IPS DF 6.9 (cell line): ENCODE measurements around the gene GTF2IRD1.
"Not testable (repeated sequence)": the region's sequence is repeated elsewhere in the genome, so short reads cannot be mapped to it uniquely, and the experiment has no call there.

Source experiments
- DNase-seq: peaks from one replicate; pipeline ENCODE4 v3.0.0-alpha.2; 2013; ENCODE audit warnings: low read depth, low spot score
- H3K27ac ChIP-seq: one replicate; pipeline ENCODE4 v1.5.1; 2013; ENCODE audit warnings: low read length, control low read depth
- H3K27me3 ChIP-seq: 2 replicates; pipeline ENCODE4 v1.6.1; 2013; ENCODE audit warnings: mild to moderate bottlenecking, low read length; ENCODE audit not compliant: control insufficient read depth, insufficient read depth
- H3K36me3 ChIP-seq: 2 replicates; pipeline ENCODE4 v1.6.1; 2013; ENCODE audit warnings: low read length; ENCODE audit not compliant: control insufficient read depth, insufficient read depth
- H3K4me1 ChIP-seq: 2 replicates; pipeline ENCODE4 v1.6.1; 2013; ENCODE audit warnings: low read length; ENCODE audit not compliant: control insufficient read depth, insufficient read depth
- H3K4me3 ChIP-seq: 2 replicates; pipeline ENCODE4 v1.5.1; 2013; ENCODE audit warnings: mild to moderate bottlenecking, low read length
- H3K9me3 ChIP-seq: 2 replicates; pipeline ENCODE4 v1.6.1; 2013; ENCODE audit warnings: low read length, inconsistent platforms; ENCODE audit not compliant: control insufficient read depth, insufficient read depth
- WGBS: extraction: QIAGEN DNeasy Blood & Tissue Kit; methylation state at CpG from one replicate; pipeline ENCODE4 v1.1.7; 2013; ENCODE audit warnings: mixed read lengths, missing lambda C conversion rate; ENCODE audit not compliant: insufficient read length, insufficient coverage; 5-methylcytosine and 5-hydroxymethylcytosine counted together

GTF2IRD1 gene

DNA sequence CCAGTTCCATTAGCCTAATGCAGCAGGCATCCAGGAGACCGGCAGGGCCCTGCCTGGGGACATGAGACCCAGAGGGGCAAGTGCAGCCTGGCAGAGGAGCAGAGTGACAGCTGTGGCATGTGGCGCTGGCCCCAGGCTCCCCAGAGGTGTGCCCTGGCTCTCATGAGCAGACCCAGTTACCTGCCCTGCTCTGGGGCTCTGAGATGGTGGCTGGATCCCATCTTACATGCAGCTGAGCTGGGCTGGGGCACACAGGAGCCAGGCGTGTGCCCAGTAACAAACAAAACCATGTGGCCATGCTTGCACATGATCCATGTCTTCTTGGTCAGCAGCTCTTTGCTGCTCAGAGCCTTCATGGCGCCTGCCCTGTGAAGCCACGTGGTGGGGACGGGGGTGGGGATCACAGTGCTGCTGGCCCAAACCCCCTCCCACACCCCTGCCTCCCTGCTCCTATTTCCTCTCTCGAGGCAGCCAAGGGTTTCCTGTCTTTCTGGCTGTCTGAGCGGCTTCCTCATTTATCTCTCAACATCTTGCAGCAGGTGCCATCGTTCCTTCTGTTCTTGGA lies 163.6 kb downstream of the GTF2IRD1 start:
- WGBS, result no CpG with 5 or more reads among the region's 9 CpGs
- H3K4me3 ChIP-seq, result no peak overlapping the region
- no peak for DNase-seq

DNA sequence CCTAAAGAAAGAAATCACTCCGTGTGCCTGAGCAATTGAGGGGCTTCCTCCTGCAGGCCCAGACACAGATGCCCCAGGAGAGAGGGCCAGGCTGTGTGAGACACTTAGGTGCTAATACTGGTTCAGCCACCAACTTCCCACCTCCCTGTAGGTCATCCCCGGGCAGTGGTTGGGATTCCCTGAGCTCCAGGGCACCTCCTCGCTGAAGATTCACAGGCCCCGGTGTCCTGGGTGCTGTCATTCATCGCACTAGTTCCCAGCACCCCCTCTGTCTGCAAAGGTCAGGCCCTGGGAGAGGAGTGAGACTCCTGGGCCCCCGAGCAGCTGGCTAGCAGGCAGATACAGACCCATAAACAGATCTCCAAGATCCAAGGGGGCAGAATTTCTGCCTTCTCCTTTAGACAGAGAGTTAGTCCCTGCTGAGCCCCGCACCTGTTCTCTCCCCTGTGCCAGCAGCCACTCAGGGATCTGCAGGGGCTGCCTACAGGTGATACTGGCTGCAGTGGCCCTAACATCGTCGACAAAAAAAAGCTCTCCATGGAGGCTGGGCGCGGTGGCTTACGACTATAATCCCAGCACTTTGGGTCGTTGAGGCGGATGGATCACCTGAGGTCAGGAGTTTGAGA lies 165.6 kb downstream of the GTF2IRD1 start:
- Histone ChIP-seq H3K27me3 (no peaks in the 10 kb centered on the region), H3K4me3 (no peak overlapping the region), H3K4me1 (peaks cover 4% of the 10 kb centered on the region; the same call in 1 of the 2 replicates), H3K27ac (no peak overlapping the region), H3K9me3 (no peaks in the 10 kb centered on the region), H3K36me3 (no peaks in the 10 kb centered on the region)
- DNase-seq, result no peak
- WGBS, result no CpG with 5 or more reads among the region's 14 CpGs

More for the DNA sequence above, 163.6 kb downstream of the GTF2IRD1 start:
- no peaks in the 10 kb centered on the region for H3K36me3 ChIP-seq
- peaks cover 4% of the 10 kb centered on the region; the same call in 1 of the 2 replicates for H3K4me1 ChIP-seq
- H3K27me3 ChIP-seq, result no peaks in the 10 kb centered on the region
- no peak overlapping the region for H3K27ac ChIP-seq
- no peaks in the 10 kb centered on the region for H3K9me3 ChIP-seq

DNA sequence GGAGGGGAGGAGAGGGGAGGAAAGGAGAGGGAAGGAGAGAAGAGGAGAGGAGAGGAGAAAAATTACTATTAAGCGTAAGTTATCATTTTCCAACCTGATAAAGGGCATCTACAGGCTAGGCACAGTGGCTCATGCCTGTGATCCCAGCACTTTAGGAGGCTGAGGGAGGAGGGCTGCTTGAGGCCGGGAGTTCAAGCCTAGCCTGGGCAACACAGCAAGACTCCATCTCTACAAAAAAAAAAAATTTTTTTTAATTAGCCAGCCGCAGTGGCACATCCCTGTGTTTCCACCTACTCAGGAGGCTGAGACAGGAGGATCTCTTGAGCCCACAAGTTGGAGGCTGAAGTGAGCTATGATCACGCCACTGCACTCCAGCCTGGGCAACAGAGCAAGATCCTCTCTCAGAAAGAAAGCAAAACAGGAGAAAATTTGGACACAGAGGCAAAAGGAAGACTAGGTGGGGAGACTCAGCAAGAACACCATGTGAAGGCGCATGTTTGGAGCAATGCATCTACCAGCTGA lies 168.6 kb downstream of the GTF2IRD1 start:
- no CpG with 5 or more reads among the region's 5 CpGs for WGBS
- no peaks in the 10 kb centered on the region for H3K27me3 ChIP-seq
- H3K36me3 ChIP-seq, result no peaks in the 10 kb centered on the region
- DNase-seq, result no peak
- 0 out of 2 replicates have a peak, but pooled peaks cover 3% of the 10 kb centered on the region for H3K4me1 ChIP-seq
- no peak overlapping the region for H3K4me3 ChIP-seq
- no peak overlapping the region for H3K27ac ChIP-seq
- no peaks in the 10 kb centered on the region for H3K9me3 ChIP-seq

DNA sequence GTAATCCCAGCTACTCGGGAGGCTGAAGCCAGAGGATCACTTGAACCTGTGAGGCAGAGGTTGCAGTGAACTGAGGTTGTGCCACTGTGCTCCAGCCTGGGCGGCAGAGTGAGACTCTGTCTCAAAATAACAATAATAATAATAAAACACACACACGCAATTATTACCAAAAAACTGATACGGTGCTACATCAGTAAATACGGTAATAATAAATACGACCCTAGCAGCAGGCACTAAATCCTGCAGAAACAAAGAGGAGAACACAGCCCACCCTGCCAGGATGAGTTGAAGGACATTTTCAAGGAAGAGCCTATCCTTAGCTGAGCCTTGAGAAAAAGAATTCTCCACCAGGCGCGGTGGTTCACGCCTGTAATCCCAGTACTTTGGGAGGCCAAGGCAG lies 169.4 kb downstream of the GTF2IRD1 start:
- H3K4me3 ChIP-seq, result no peak overlapping the region
- DNase-seq, result no peak
- H3K27me3 ChIP-seq, result no peaks in the 10 kb centered on the region
- H3K4me1 ChIP-seq, result peaks cover 5% of the 10 kb centered on the region
- 100% methylated on average over 4 of the region's 9 CpGs for WGBS
- no peaks in the 10 kb centered on the region for H3K9me3 ChIP-seq
- no peaks in the 10 kb centered on the region for H3K36me3 ChIP-seq
- H3K27ac ChIP-seq, result no peak overlapping the region

DNA sequence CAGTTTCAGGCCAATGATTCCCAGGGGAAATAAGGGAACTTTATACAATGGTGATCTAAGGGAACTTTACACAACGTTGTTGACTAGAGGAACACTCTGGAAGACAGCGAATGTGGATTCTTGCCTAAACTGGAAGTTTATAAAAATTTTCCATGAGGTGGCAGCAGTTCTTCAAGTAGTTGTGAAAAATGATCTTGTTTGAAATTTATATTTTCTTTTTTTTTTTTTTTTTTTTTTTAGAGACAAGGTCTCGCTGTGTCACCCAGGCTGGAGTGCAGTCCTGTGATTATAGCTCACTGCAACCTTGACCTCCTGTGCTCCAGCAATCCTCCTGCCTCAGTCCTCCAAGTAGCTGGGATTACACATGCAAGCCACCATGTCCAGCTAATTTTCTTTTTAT lies 171.7 kb downstream of the GTF2IRD1 start:
- H3K27ac ChIP-seq, result no peak overlapping the region
- no peaks in the 10 kb centered on the region for H3K36me3 ChIP-seq
- H3K9me3 ChIP-seq, result no peaks in the 10 kb centered on the region
- DNase-seq, result no peak
- no peak overlapping the region for H3K4me3 ChIP-seq
- WGBS, result no CpG with 5 or more reads among the region's 3 CpGs
- H3K4me1 ChIP-seq, result peaks cover 3% of the 10 kb centered on the region
- no peaks in the 10 kb centered on the region for H3K27me3 ChIP-seq

DNA sequence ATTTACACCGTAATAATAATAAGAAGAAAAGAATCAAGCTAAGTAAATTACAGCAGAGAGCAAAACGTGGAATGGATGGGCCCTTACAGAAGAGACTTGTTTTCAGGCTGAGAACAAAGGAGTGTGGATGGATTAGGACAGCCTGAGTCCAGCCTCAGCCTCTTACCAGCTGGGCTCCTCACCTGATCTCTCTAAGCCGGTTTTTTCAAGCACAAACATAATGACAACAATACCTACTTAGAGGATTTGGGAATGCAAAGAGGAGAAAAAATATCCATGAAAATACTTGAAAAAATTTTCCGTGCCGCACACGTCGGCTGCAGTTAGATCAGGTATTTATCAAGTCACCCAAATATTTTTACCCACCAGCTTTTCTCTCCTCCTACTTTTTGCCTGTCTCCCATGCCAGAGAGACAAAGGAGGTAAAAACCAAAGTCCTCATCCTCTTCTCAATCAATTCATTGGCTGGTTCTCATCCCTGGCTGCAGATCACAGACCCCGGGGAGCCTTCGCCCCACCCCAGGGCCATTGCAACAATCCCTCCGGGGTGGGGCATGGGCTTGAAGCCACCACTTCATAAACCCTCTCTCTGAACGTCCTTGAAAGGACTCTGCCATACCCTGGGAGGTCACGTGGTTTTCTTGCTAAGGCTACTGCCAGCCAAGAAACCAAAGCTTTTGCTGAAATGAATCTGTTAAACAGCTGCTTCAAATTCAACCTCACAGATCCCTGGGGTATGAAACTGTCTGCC lies 174.1 kb downstream of the GTF2IRD1 start:
- Histone ChIP-seq H3K36me3 (no peaks in the 10 kb centered on the region), H3K9me3 (no peaks in the 10 kb centered on the region), H3K4me1 (peaks cover 3% of the 10 kb centered on the region), H3K27ac (no peak overlapping the region), H3K4me3 (no peak overlapping the region), H3K27me3 (no peaks in the 10 kb centered on the region)
- DNase-seq, result no peak
- no CpG with 5 or more reads among the region's 12 CpGs for WGBS

DNA sequence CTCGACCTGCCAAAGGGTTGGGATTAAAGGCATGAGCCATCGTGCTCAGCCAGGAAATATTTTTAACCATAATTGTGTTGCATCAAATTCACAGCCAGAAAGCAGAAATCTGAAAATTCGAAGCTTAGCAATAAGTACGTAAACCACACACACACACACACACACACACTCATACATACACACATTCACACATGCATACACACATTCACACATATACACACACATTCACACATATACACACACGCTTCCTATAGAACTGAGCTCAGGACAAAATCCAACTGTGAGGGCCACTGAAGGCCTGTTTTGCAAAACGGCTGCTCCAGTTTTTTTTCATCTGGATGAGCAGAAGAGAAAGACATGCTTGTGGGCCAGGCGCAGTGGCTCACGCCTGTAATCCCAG lies 178.8 kb downstream of the GTF2IRD1 start:
- no CpG with 5 or more reads among the region's 8 CpGs for WGBS
- no peak overlapping the region for H3K27ac ChIP-seq
- peaks cover 2% of the 10 kb centered on the region for H3K4me1 ChIP-seq
- no peak for DNase-seq
- no peaks in the 10 kb centered on the region for H3K9me3 ChIP-seq
- no peaks in the 10 kb centered on the region for H3K27me3 ChIP-seq
- H3K36me3 ChIP-seq, result no peaks in the 10 kb centered on the region
- H3K4me3 ChIP-seq, result no peak overlapping the region

DNA sequence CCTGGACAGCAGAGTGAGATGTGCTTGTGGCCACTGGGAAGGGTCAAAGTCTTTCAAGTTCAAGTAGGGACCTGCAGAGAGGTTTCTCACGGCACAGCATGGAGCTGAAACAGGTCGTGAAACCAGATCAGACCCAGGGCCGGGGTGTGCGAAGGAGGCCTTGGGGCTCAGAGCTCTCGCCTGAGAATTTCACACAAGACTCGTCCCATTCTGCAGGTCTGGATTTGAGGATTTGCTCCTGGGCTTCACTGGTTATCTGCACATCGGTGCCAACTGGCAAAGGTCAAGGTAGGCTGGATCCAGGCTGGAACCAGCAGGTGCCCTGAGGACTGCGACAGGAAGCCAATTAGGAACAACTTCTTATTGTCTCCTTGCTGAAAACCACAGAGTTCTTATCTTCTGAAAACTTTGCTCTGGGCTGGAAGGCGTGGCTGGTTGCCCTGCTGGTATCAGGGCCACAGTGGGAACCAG lies 179.8 kb downstream of the GTF2IRD1 start:
- Histone ChIP-seq H3K4me3 (no peak overlapping the region), H3K27ac (no peak overlapping the region), H3K4me1 (no peaks in the 10 kb centered on the region), H3K27me3 (no peaks in the 10 kb centered on the region), H3K36me3 (no peaks in the 10 kb centered on the region), H3K9me3 (no peaks in the 10 kb centered on the region)
- no CpG with 5 or more reads among the region's 9 CpGs for WGBS
- no peak for DNase-seq

DNA sequence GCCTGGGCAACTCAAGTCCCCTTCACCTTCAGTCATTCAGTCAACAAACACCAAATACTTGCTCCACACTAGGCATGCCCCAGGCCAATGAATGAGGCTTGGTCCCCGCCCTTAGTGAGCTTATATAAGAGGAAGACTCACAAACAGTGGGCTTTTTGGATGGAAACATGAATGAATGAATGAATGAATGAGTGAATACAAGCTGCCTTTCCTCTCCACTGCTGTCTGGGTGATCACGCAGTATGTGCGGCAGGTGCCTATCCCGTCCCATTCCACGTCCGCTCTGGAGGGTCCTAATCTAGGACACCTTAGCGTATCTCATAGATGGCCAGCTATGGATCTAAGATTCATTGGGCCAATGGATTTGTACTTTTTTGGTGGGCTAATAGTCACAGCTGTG lies 184.0 kb downstream of the GTF2IRD1 start:
- DNase-seq, result no peak
- Histone ChIP-seq H3K4me3 (no peak overlapping the region), H3K4me1 (no peaks in the 10 kb centered on the region), H3K36me3 (no peaks in the 10 kb centered on the region), H3K27me3 (no peaks in the 10 kb centered on the region), H3K9me3 (no peaks in the 10 kb centered on the region), H3K27ac (no peak overlapping the region)
- WGBS, result no CpG with 5 or more reads among the region's 7 CpGs

DNA sequence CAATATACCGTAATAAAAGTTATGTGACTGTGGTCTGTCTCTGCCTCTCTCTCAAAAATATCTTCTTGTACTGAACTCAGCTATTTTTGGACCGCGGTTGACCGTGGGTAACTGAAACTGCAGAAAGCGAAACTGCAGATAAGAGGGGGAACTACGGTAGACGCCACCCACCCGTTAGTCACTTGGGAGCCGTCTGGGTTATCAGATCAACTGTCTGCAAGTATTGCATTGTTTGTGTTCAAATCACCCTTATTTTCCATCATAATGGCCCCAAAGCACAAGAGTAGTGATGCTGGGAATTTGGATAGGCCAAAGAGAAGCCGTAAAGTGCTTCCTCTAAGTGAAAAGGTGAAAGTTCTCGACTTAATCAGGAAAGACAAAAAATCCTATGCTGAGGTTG lies 196.3 kb downstream of the GTF2IRD1 start:
- not testable (repeated sequence) for DNase-seq, H3K27me3 ChIP-seq, H3K4me3 ChIP-seq, H3K4me1 ChIP-seq, H3K9me3 ChIP-seq, H3K27ac ChIP-seq, H3K36me3 ChIP-seq
- WGBS, result no CpG with 5 or more reads among the region's 11 CpGs
